UCSD-AML1 (cell line): ENCODE results near the gene SRRM3.
"Not testable (repeated sequence)": the region's sequence is repeated elsewhere in the genome, so short reads cannot be mapped to it uniquely, and the experiment has no call there.

Experiments
- DNase-seq: peaks from one replicate; lab custom pipeline; 2025; ENCODE audit not compliant: unreplicated experiment; lab: John Stamatoyannopoulos, UW

Gene SRRM3, protein sequence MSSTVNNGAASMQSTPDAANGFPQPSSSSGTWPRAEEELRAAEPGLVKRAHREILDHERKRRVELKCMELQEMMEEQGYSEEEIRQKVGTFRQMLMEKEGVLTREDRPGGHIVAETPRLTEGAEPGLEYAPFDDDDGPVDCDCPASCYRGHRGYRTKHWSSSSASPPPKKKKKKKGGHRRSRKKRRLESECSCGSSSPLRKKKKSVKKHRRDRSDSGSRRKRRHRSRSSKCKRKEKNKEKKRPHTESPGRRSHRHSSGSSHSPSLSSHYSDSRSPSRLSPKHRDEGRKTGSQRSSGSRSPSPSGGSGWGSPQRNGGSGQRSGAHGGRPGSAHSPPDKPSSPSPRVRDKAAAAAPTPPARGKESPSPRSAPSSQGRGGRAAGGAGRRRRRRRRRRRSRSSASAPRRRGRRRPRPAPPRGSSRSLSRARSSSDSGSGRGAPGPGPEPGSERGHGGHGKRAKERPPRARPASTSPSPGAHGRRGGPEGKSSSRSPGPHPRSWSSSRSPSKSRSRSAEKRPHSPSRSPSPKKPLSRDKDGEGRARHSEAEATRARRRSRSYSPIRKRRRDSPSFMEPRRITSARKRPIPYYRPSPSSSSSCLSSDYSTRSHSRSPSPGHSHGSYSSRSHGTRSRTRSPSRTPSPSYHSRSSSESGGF

DNA sequence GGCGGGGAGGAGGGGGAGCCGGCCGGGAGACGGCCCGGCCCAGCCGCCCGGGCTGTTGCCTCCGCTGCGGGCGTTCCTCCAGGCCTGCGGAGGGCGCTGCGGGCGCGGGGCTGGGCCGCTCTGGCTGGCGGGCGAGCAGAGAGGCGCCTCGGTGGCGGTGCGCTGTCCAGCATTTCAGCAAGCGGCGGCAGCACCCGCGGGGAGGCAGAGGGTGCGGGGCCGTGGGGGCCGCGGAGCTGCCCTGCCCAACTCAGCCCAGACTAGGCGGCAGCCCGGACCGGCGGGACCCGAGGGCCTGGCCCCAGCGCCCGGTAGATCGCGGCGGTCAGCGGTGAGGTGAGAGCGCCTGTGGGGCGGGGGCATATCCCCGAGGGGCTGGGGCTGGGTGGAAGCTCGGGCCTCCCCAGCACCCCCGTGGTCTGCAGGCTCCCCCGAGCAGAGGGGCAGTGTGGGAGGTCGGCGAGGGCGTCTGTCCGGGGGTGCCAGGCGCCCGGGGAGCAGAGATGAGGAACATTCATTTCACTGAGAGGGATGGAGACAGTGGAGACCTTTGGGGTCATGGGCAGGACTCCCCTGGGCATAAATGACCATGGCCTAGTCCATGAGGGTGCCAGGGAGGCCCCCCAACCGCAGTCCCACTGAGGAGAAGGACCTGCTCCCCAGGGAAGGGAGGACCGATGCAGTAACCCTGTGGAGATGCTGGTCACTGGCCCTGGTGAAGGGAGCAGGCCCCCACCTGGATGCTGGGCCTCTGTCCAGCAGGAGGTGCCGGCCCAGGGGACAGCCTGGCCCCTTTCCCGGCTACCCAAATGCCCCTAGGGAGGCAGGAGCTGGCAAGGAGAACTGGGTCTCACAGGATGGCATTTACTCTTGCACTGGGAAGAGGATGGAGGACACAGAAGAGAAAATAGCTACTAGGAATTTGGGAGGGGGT, at the start of gene SRRM3:
SRRM3 (plus strand) TSS at position 165 of the 934 bp plus-strand sequence. CDS start 33,171 bp downstream, outside the sequence.
- DNase-seq, result peak; percentile 61

DNA sequence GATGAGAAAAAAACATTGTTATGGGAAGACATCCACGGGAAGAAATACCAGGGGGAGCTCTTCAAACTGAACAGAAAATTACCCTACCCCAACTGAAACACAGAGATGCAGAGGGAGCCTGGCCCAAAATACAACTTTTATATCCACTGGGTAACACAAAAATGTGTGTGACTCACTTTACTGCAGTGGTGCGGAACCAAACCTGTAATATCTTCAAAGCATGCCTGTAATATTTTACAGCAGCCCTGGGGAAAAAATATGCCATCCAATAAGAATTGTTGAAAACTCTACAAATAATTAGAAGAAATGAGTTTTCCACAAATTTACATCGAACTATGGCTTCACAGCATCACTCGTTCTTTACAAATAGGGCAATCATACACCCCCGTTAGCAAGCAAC, 49.8 kb upstream of the SRRM3 start:
- DNase-seq, result no peak

DNA sequence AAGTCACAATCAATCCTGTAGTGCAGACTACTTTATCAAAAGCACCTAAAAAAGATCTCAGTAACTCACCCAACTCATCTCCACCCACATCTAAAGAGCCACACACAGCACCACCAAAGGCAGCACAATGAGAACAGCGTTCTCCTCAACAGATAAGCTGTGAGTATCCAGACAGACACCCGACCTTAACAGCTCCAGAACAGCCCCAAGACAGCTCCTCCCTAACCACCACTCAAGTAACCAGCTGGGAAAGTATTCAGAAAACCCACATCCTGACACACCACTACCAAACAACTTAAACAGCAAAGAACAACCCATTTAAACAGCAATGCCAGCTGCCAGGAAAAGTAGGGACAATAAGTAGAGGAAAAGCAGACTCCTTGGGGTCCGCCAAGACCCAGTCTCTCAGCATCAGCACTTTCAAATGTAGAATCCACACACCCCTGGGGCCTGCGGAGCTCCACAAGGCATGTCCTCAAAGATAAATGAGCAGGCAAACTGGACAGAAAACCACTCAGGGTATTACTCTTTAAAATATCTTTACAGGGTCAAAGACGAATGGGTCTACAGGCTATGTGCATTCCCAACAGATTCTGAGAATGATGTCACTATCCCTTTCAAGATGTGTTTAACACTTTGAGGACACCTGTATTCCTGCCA, 48.0 kb upstream of the SRRM3 start:
- DNase-seq, result not testable (repeated sequence)

DNA sequence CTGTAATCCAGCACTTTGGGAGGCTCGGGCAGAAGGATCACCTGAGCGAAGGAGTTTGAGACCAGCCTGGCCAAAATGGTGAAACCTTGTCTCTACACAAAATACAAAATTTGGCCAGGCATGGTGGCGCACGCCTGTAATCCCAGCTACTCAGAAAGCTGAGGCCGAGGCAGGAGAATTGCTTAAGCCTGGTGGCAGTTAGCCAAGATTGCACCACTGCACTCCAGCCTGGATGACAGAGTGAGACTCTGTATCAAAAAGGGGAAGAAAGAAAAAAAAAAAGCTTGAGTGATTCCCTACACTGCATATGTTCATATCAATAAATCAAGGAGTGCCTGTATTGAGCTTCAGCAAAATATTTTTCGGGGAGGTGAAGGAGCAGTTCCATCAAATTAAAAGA, 45.8 kb upstream of the SRRM3 start:
- DNase-seq, result peak; percentile 9

DNA sequence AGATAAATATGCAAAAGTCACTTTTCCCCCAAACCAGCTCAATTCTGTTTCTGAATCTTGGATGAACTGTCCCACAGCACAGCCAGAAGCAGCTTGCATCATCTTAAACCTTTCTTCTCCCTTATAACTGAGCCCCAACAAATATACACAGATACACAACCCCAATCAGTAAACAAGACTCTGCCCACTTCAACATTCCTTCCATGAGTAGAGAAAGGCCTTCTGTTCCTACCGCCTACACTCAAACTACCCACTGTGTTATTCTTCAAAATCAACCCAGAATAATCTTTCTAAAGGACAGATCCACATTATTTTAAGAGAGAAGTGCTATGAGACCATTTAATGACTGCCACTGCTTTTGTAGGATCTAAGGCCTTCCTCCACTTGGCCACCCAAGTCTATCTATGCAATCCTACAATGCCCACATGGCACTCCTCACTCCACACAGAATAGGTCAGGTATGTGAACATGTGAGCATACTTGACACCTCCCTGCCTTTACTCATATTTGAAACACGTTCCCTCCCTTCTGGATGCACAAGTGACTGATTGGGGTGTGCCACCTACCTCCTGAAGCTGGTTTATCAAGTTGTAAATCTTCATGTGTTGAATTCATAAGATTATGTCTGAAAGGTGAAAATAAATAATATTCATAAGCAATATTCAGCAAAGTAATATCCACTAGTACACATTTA, 44.6 kb upstream of the SRRM3 start:
- not testable (repeated sequence) for DNase-seq

DNA sequence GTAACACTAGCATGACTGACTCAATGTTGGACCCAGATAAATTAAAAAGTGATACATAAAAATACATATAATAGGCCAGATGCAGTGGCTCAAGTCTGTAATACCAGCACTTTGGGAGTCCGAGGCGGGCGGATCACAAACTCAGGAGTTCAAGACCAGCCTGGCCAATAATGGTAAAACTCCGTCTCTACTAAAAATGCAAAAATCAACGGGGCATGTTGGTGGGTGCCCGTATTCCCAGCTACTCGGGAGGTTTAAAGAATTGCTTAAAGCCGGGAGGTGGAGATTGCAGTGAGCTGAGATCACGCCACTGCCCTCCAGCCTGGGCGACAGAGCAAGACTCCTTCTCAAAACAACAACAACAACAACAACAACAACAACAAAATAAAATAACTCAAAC, 43.3 kb upstream of the SRRM3 start:
- DNase-seq, result not testable (repeated sequence)

DNA sequence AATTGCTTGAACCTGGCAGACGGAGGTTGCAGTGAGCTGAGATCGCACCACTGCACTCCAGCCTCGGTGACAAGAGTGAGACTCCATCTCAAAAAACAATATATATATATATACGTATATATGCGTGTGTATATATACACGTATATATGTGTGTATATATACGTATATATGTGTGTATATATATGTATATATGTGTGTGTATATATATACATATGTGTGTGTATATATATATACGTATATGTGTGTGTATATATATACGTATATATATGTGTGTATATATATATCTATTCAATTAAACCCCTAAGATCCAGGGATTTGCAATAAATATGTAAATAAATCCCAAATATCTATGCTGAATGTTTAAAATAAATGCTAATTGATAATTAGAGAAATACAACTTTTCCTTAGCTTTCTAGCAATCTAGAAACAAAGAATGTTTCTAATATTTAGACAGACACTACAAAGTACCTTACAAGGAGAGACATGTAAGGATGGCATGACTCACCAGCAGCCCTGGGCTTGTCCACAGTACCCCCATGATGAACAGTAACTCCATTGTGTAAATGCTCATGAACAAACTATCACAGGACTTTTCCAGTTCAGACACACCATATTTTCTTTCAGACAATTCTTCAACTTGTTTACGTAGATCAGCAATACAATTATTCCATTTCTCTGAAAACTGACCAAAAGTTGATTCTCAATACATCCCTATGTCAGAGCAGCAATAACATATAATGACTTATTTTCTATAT, 39.1 kb upstream of the SRRM3 start:
- not testable (repeated sequence) for DNase-seq

DNA sequence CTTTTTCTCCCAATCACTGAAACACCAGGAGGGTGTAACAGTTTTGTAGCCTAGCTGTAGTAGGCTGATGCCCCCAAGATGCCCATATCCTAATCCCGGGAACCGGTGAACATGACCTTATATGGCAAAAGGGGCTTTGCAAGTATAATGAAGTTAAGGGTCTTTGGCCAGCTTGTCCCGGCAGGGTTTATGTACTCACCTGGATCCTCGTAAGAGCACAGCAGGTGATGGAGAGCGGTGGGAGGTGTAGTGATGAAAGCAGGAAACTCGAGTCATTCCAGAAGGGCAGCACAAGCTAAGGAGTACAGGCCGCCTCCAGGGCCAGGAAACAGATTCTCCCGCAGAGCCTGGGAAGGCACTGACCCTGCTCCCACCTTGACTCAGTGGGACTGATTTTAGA, 37.9 kb upstream of the SRRM3 start:
- DNase-seq, result not testable (repeated sequence)

DNA sequence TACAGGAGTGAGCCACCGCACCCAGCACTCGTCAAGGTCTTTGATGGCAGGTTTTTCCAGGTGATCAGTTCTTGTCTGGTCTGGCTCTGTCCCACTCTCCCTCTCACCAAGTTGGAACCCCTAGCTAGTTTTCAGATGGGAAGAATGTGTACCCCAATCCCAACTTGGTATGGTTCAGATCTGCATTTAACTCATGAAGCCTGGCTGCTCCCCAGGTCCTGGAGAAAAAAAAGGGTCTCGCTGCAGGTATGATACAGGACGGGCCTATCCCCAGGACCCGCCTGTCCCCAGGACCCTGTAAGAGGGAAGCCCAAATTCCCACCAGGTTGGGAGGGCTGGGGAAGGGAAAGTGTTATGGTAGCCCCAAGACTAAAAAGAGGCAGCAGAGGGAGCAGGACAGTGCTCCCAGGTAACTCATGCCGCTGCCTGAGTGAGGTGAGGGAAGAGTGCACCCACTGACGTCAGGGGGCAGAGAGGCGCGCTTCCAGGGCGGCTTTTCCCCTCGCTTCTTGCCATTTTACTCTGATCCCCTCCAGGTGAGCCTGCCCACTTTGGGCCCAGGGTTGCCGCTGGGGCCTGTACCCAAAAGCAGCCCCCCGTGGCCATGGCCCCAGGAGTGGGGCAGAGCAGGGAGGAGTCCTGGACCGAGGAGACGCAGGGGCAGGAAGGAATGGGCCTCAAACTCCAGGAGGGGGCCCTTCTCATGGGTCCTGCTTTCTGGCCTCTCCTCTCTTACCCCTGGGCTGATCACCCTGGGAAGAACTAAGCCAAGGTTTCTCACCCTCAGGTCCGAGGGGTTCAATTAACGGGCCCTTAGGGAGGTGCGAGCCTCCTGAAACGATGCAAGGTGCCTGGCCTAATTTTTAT, 36.4 kb upstream of the SRRM3 start:
- no peak for DNase-seq

DNA sequence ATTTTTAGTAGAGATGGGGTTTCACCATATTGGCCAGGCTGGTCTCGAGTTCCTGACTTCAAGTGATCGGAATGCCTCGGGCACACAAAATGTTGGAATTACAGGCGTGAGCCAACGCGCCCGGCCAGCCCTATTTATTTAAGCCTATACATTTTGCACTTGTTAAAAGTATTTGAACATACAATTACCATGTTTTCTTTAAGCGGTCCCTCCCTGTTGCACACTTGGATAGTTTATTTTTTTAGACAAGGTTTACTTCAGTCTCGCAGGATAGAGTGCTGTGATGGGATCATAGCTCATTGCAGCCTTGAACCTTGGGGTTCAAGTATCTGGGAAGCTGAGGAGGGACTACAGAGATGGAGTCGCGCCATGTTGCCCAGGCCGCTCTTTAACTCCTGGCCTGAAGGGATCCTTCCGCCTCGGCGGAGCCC, 35.7 kb upstream of the SRRM3 start:
- DNase-seq, result no peak

DNA sequence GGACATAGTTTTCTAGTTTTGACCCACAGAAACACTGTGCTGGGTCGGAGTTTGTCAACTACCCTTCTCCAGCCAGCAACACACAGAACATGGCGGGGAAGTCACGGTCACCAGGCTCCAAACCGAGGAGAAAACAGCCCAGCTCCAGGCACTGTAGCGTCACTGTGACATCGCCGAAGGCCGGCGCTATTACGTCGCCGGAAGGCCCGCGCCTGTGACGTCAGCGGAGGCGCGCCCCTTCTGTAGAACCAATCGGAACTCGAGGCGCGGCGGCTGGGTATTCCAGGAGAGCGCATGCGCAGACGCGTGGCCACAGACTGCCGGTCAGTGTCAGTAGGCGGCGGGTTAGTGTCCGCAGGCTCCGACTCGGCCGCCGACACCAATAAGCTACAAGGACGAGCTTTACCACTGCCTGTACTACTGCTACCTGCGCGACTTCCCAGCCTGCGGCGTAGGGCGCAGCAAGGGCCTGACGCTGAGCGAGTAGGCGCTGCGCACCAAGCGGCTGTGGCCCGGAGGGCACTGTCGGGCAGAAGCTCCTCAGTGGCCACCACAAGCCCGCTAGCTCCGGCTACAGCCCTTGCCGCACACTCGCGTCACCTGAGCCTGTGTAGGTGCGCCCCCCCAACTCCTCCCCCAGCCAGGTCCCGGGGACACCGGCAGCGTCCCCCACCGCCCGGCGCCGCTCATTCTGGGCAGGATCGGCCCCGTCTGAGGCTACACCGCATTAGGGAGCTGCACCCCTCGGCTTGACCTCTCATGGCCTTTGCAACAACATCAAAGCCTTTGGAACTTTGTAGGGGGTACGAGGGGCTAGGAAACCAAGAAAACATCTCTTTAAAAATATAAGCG, 35.1 kb upstream of the SRRM3 start:
- peak; percentile 86 for DNase-seq

DNA sequence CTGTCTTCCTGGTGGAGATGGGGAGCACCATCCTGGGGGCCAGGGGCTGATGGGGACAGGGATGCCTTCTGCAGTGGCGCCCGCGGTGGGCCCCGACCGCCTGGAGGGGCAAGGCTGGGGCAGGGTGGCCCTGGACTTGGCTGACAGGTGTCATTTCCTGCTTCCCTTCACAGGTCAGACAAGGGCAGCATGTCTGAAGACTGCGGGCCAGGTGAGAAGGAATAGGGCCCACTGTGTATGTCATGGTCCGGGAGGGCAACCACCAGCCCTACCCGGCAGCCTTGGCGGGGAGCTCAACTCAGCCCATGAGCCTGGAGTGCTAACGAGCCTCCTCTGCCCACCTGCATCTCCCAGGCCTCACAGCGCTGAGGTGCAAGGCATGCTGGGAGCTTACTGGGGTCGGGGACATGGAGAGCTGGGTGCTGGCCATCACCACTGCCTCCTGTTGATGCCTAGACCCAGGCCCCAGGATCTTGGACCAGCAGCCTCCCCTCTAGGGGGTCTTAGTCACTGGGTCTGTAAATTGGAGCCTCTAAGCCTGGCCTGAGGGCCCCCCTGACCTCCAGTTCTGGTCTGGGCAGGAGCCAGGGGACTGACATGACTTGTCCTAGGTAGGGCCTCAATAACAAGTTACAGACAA, 28.0 kb upstream of the SRRM3 start:
- DNase-seq, result no peak

DNA sequence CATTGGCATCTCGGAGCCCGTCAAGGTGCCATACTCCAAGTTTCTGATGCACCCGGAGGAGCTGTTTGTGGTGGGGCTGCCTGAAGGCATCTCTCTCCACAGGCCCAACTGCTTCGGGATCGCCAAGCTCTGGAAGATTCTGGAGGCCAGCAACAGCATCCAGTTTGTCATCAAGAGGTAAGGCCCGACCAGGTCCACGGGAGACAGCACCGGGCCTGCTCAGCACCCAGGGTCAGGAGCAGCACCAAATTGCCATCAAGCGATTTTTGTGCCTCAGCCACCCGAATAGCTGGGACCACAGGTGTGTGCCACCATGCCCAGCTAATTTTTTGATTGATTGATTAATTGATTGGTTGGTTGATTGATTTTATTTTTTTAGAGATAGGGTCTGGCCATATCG, 24.7 kb upstream of the SRRM3 start:
- DNase-seq, result not testable (repeated sequence)

DNA sequence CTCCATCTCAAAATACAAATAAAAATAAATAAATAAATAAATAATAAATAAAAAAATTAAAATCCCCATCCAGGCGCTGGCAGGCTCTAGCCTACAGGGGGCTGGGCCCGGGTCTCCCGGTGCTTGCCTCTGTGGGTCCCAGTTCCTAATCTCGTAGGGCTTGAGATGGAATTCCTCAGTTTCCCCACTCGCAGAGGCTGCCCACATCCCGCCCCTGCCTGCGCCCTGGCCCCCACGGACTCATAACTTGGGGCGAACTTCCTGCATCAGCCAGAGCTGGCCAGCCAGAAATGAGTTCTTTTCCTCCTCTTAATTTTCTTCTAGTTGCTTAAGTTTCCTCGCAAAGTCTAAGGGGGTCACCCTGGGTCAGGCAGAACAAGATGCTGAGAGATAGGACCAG, 22.0 kb upstream of the SRRM3 start:
- DNase-seq, result no peak

DNA sequence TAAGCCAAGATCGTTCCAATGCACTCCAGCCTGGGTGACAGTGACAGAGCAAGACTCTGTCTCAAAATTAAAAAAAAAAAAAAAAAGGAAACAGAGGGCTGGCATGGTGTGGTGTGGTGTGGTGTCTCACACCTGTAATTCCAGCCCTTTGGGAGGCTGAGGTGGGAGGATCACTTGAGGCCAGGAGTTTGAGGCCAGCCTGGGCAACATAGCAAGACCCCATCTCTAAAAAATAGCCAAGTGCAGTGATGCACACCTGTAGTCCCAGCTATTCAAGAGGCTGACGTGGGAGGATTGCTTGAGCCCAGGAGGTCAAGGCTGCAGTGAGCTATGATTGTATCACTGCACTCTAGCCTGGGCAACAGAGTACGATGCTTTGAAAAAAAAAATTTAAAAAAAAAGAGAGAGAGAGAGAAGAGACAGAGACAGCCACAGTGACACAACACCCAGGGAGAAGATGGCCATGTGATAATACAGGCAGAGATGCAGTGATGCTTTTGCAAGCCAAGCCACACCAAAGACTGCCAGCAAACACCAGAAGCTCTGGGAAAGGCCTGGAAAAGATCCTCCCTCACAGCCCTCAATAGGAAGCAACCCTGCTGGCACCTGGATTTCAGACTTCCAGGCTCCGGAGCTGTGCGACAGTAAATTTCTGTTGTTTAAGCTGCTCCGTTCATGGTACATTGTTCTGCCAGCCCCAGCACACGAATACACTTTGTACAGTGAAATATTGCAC, 19.3 kb upstream of the SRRM3 start:
- DNase-seq, result no peak

DNA sequence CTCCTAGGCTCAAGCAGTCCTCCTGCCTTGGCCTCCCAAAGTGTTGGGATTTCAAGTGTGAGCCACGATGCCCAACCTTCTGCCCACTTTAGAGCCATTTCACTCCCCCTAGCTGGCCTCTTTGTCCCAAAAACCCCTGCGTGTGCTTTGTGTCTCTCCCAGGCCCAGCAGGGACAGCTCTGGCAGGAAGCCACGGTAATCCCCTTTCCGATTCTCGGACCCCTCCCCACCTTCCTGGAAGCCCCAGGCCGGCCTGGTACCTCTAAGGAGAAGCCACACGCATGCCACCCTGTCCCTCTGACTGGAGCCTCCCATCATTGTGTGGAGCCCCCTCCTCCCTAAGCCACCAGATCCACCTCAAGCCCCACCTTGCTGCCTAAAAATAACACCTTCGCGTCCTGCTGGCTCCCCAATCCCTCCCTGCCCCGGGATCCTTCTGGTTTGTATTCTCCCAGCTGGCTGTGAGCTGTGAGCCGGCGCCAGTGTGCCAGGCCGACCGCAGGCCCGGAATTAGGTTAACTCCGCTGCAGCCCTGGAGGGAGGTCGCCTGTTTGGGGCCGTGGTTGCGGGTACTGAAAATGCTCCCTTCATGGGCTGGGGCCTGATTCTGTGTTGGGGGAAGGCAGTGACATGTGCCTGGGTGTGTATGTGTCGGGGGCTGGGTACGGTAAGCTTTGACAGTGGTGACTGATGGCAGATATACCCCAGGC, 16.4 kb upstream of the SRRM3 start:
- DNase-seq, result no peak
